Naive thymus-derived CD4-positive, alpha-beta T cell (primary cell): ENCODE measurements around the gene MACROD2. TPM values are rescaled to one million over a fixed set of nuclear protein-coding genes. Genes with fewer than 3 reads are reported as not detected.

ENCODE experiments used
- ATAC-seq: fragments of 150-1000 bp; cut with Tn5 transposase; 2 replicates; pipeline ENCODE4 v1.10.0; 2021; ENCODE audit warnings: mild to moderate bottlenecking, moderate library complexity
- CTCF ChIA-PET: fragments of 350-600 bp; sonication (Branson Sonifier 250); formaldehyde crosslinking; loops from one replicate; lab custom pipeline; 2021; ENCODE audit warnings: antibody characterized with exemption; lab: Charles Lee
- POLR2A ChIA-PET: fragments of 350-600 bp; sonication (Branson Sonifier 250); formaldehyde crosslinking; loops from one replicate; lab custom pipeline; 2021; ENCODE audit warnings: antibody characterized with exemption, inconsistent platforms; lab: Charles Lee
- DNase-seq, 9 donors: peaks; one replicate each; pipeline versions ENCODE4 v3.0.0 to v3.0.0-alpha.2; 2020 to 2022; ENCODE audit warnings: mixed read lengths in 1 of 9
- H3K27ac ChIP-seq: one replicate; pipeline ENCODE4 v1.7.0; 2013; ENCODE audit warnings: mild to moderate bottlenecking, low read depth, low read length, moderate library complexity
- H3K27me3 ChIP-seq, 2 donors: one replicate each; pipeline ENCODE4 v1.7.0; 2013; ENCODE audit warnings: low read length in 2 of 2, mild to moderate bottlenecking in 2 of 2, moderate library complexity in 2 of 2; ENCODE audit not compliant: control insufficient read depth in 2 of 2, insufficient read depth in 2 of 2
- H3K36me3 ChIP-seq, 3 experiments: 1 replicate in 2 of 3; 2 replicates in 1 of 3; pipeline ENCODE4 v1.7.0; 2013; ENCODE audit warnings: low read length in 3 of 3, mild to moderate bottlenecking in 3 of 3, moderate library complexity in 1 of 3; ENCODE audit not compliant: insufficient read depth in 3 of 3, control insufficient read depth in 2 of 3
- H3K4me1 ChIP-seq, 2 donors: one replicate each; pipeline ENCODE4 v1.7.0; 2013; ENCODE audit warnings: low read length in 2 of 2, mild to moderate bottlenecking in 2 of 2, moderate library complexity in 1 of 2; ENCODE audit not compliant: control insufficient read depth in 2 of 2, insufficient read depth in 2 of 2
- H3K4me3 ChIP-seq: 2 replicates; pipeline ENCODE4 v1.7.0; 2013; ENCODE audit warnings: mild to moderate bottlenecking, low read length
- H3K9me3 ChIP-seq, 3 experiments: 1 replicate in 2 of 3; 2 replicates in 1 of 3; pipeline ENCODE4 v1.7.0; 2013; ENCODE audit warnings: low read length in 3 of 3; ENCODE audit not compliant: control insufficient read depth in 2 of 3
- H3K27ac Mint-ChIP-seq, 9 donors: one replicate each; pipeline ENCODE4 v1.8.0; 2020 to 2022; ENCODE audit warnings: mixed read lengths in 9 of 9, mild to moderate bottlenecking in 8 of 9, moderate library complexity in 5 of 9, inconsistent platforms in 2 of 9
- H3K27me3 Mint-ChIP-seq, 5 donors: one replicate each; pipeline ENCODE4 v1.8.0; 2021 to 2022; ENCODE audit warnings: mixed read lengths in 5 of 5, mild to moderate bottlenecking in 1 of 5
- H3K36me3 Mint-ChIP-seq, 5 donors: one replicate each; pipeline ENCODE4 v1.8.0; 2020 to 2022; ENCODE audit warnings: mixed read lengths in 5 of 5, mild to moderate bottlenecking in 3 of 5, inconsistent platforms in 1 of 5
- H3K4me1 Mint-ChIP-seq, 7 donors: one replicate each; pipeline ENCODE4 v1.8.0; 2020 to 2022; ENCODE audit warnings: mixed read lengths in 7 of 7, mild to moderate bottlenecking in 3 of 7, inconsistent platforms in 1 of 7
- H3K4me3 Mint-ChIP-seq, 10 donors: one replicate each; pipeline ENCODE4 v1.8.0; 2020 to 2022; ENCODE audit warnings: mild to moderate bottlenecking in 10 of 10, mixed read lengths in 10 of 10, moderate library complexity in 6 of 10, inconsistent platforms in 2 of 10
- H3K9me3 Mint-ChIP-seq, 11 donors: one replicate each; pipeline ENCODE4 v1.8.0; 2020 to 2022; ENCODE audit warnings: mixed read lengths in 11 of 11, mild to moderate bottlenecking in 4 of 11, inconsistent platforms in 1 of 11, moderate library complexity in 1 of 11
- intact Hi-C, 2 donors: fragments of 100-400 bp; cut with micrococcal nuclease; formaldehyde crosslinking; loops; one replicate each; pipeline ENCODE4 v1.15.1; 2023
- polyA plus RNA-seq, 2 donors: library from polyadenylated mRNA; unstranded; fragments of 300-500 nt; fragmentation: Illumina TruSeq; gene quantifications; one replicate each; pipeline ENCODE4 v1.2.3, GENCODE V29; 2021
- total RNA-seq, 6 experiments: library from RNA in 5 of 6; stranded (reverse) in 5 of 6; gene quantifications; 1 replicate in 5 of 6; 2 replicates in 1 of 6; pipeline ENCODE4 v1.2.3 and lab custom pipeline; 2021 to 2026

The MACROD2 gene
- total and polyA plus RNA-seq, 7 experiments from 2014 or later, result 0.27 to 0.86 (median 0.34) TPM; not detected in 4

DNA sequence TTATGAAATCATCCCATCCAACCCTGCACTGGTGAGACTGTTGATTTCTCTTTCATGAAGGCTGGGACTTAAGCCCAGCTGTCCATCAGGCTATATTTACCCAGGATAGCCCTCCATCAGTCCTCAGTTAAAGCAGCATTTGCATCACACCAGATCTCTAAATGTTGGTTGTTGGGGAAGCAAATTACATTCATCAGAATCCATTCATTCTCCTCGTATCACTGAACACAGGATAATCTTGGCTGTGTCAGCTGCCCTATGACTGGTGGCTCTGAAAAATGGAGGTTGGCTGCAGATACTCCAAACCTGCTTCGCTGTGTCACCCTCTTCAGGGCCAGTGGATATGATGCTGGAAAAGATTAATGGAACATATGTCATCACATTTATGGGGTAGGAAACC is 1859.6 kb downstream of the MACROD2 start:
- no peak overlapping the region for H3K4me3 Mint-ChIP-seq
- H3K36me3 ChIP-seq, result no peaks in the 10 kb centered on the region
- no peak overlapping the region for H3K27ac Mint-ChIP-seq
- ATAC-seq (no peak), DNase-seq (no peak)
- ChIA-PET POLR2A (interaction anchor here (0.7 kb wide), 1 partner anchor 154 kb away, joined by 3 read pairs; no protein-coding TSS in a partner anchor), CTCF (no interaction called here)
- H3K27ac ChIP-seq, result no peak overlapping the region
- intact Hi-C loops, result no loop called here
- H3K4me1 ChIP-seq, result no peaks in the 10 kb centered on the region
- H3K36me3 Mint-ChIP-seq, result no peaks in the 10 kb centered on the region
- H3K4me1 Mint-ChIP-seq, result no peaks in the 10 kb centered on the region
- H3K9me3 ChIP-seq, result no peaks in the 10 kb centered on the region
- no peak overlapping the region for H3K4me3 ChIP-seq
- H3K27me3 ChIP-seq, result no peaks in the 10 kb centered on the region
- H3K27me3 Mint-ChIP-seq, result no peaks in the 10 kb centered on the region
- peaks cover 0 to 16% (median 2%) of the 10 kb centered on the region in 11 donors for H3K9me3 Mint-ChIP-seq

DNA sequence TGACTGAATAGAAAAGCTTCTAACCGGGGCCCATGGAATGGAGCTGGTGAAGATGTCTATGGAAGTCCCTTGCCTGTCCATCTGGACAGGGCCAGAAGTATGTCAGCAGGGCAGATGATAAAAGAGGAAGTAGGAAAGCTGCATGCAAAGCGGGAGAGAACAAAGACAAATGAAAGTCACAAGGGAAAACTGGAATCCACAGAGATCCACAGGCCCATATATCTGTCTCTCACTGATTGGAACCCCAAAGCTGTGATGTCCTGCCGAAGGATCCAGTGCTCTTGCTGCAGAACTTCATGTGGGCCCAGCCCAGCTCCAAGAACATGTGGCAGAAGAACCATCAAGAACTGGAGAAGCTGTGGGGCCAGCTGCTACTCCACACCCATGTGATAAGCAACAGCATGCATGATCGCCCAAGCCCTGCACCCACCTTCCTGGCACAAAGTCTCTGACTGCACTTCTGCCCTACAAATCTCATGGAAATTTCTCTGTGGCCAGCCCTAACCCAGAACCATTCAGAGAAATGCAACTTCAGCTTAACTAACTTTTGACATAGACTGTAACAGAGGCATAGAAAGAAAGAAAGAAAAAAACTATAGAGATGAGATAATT is 1862.0 kb downstream of the MACROD2 start:
- ATAC-seq (no peak), DNase-seq (no peak)
- Mint-ChIP-seq H3K36me3 (no peaks in the 10 kb centered on the region), H3K27ac (no peak overlapping the region), H3K4me1 (no peaks in the 10 kb centered on the region), H3K9me3 (peaks cover 0 to 11% (median 2%) of the 10 kb centered on the region in 11 donors), H3K27me3 (no peaks in the 10 kb centered on the region), H3K4me3 (no peak overlapping the region)
- Histone ChIP-seq H3K27ac (no peak overlapping the region), H3K9me3 (no peaks in the 10 kb centered on the region), H3K27me3 (no peaks in the 10 kb centered on the region), H3K4me3 (no peak overlapping the region), H3K4me1 (no peaks in the 10 kb centered on the region), H3K36me3 (no peaks in the 10 kb centered on the region)
- intact Hi-C loops, result no loop called here
- ChIA-PET CTCF (no interaction called here), POLR2A (no interaction called here)

DNA sequence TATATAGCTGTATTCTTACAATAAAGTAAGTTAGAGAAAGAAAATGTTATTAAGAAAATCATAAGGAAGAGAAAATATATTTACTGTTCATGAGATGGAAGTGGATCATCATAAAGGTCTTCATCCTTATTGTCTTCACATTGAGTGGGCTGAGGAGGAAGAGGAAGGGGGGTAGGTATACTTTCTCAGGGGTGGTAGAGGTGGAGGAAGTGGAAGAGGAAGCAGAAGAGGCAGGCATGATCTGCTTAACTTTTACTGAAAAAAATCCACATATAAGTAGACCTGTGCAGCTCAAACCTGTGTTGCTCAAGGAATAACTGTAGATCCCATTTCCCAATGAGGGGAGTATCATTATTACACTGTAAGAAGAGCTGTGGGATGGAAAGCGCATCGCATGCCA is 1863.7 kb downstream of the MACROD2 start:
- Histone ChIP-seq H3K4me3 (no peak overlapping the region), H3K4me1 (no peaks in the 10 kb centered on the region), H3K27me3 (no peaks in the 10 kb centered on the region), H3K36me3 (no peaks in the 10 kb centered on the region), H3K9me3 (no peaks in the 10 kb centered on the region), H3K27ac (no peak overlapping the region)
- Mint-ChIP-seq H3K4me1 (no peaks in the 10 kb centered on the region), H3K27ac (no peak overlapping the region), H3K4me3 (no peak overlapping the region), H3K36me3 (no peaks in the 10 kb centered on the region), H3K9me3 (peaks cover 0 to 9% (median 2%) of the 10 kb centered on the region in 11 donors), H3K27me3 (no peaks in the 10 kb centered on the region)
- CTCF ChIA-PET, result no interaction called here
- intact Hi-C loops, result no loop called here
- DNase-seq (no peak), ATAC-seq (no peak)
- POLR2A ChIA-PET, result no interaction called here

DNA sequence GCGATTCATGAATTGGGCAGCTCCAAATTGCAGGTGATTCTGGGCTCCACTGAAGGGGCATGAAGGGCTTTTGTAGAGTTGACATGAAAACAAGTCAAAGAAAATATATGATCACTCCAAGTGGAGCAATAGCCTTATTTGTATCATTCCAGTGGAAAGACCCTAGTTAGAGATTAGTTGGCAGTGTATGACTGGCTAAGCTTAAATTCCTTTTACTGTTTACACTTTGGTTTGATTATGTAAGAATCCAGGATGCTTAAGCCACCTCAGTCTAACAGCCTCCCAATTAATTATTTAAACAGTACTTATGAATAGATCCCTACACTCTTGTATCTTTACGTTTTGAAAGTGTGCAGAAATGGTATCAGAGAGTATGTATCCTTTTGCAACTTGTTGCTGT is 1865.5 kb downstream of the MACROD2 start:
- Histone ChIP-seq H3K27ac (no peak overlapping the region), H3K27me3 (no peaks in the 10 kb centered on the region), H3K9me3 (no peaks in the 10 kb centered on the region), H3K4me1 (no peaks in the 10 kb centered on the region), H3K4me3 (no peak overlapping the region), H3K36me3 (no peaks in the 10 kb centered on the region)
- ChIA-PET POLR2A (no interaction called here), CTCF (no interaction called here)
- intact Hi-C loops, result no loop called here
- H3K27me3 Mint-ChIP-seq, result no peaks in the 10 kb centered on the region
- H3K36me3 Mint-ChIP-seq, result no peaks in the 10 kb centered on the region
- H3K4me3 Mint-ChIP-seq, result no peak overlapping the region
- ATAC-seq (no peak), DNase-seq (no peak)
- H3K9me3 Mint-ChIP-seq, result peaks cover 0 to 9% (median 0%) of the 10 kb centered on the region in 11 donors
- H3K4me1 Mint-ChIP-seq, result no peaks in the 10 kb centered on the region
- H3K27ac Mint-ChIP-seq, result no peak overlapping the region

DNA sequence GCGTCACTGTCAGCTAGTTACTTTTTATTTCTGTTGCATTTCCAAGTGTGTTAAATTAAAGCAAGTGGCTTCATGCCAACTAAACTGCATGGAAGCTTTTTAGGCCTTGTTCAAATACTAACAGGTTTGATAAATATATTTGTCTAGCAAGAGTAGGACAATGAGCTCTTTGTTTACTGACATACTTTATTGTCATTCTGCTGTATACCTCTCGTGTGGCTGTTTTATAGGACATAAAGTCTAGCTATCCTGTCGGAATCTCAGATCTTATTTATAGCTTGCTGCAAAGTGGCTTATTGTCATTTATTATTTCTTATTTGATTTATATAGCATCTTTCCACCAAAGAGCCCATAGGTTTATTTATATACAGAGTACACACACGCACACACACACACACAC is 1866.9 kb downstream of the MACROD2 start:
- H3K9me3 ChIP-seq, result no peaks in the 10 kb centered on the region
- DNase-seq (no peak), ATAC-seq (no peak)
- no peak overlapping the region for H3K27ac ChIP-seq
- ChIA-PET POLR2A (no interaction called here), CTCF (no interaction called here)
- intact Hi-C loops, result no loop called here
- H3K4me3 ChIP-seq, result no peak overlapping the region
- Mint-ChIP-seq H3K4me3 (no peak overlapping the region), H3K9me3 (peaks cover 0 to 9% (median 0%) of the 10 kb centered on the region in 11 donors), H3K4me1 (no peaks in the 10 kb centered on the region), H3K36me3 (no peaks in the 10 kb centered on the region), H3K27me3 (no peaks in the 10 kb centered on the region), H3K27ac (no peak overlapping the region)
- H3K4me1 ChIP-seq, result no peaks in the 10 kb centered on the region
- H3K36me3 ChIP-seq, result no peaks in the 10 kb centered on the region
- no peaks in the 10 kb centered on the region for H3K27me3 ChIP-seq

DNA sequence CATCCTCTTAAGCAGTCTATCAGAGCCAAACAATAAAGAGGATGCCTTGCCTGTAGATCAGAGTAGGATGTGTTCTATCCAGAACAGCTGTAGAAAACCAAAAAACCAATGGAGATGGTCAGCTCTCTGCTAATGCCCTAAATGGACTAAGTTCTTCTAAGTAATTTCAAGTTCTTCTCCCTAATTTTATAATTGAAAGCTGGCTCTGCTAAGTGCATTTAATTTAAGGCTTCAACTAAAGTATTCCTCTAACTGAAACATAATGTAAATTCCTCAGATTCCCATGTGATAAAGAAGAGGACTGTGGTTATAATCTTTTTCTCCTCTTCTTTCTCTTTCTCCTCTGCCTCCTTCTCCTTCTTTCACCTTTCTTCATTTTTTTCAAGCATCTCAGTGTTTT is 1868.4 kb downstream of the MACROD2 start:
- H3K4me3 ChIP-seq, result no peak overlapping the region
- POLR2A ChIA-PET, result no interaction called here
- H3K36me3 ChIP-seq, result no peaks in the 10 kb centered on the region
- intact Hi-C loops, result no loop called here
- H3K4me1 ChIP-seq, result no peaks in the 10 kb centered on the region
- H3K27ac ChIP-seq, result no peak overlapping the region
- peaks cover 0 to 7% (median 2%) of the 10 kb centered on the region in 11 donors for H3K9me3 Mint-ChIP-seq
- no peaks in the 10 kb centered on the region for H3K36me3 Mint-ChIP-seq
- ATAC-seq (no peak), DNase-seq (no peak)
- CTCF ChIA-PET, result no interaction called here
- H3K27me3 Mint-ChIP-seq, result no peaks in the 10 kb centered on the region
- H3K27ac Mint-ChIP-seq, result no peak overlapping the region
- H3K27me3 ChIP-seq, result no peaks in the 10 kb centered on the region
- no peak overlapping the region for H3K4me3 Mint-ChIP-seq
- no peaks in the 10 kb centered on the region for H3K4me1 Mint-ChIP-seq
- no peaks in the 10 kb centered on the region for H3K9me3 ChIP-seq

DNA sequence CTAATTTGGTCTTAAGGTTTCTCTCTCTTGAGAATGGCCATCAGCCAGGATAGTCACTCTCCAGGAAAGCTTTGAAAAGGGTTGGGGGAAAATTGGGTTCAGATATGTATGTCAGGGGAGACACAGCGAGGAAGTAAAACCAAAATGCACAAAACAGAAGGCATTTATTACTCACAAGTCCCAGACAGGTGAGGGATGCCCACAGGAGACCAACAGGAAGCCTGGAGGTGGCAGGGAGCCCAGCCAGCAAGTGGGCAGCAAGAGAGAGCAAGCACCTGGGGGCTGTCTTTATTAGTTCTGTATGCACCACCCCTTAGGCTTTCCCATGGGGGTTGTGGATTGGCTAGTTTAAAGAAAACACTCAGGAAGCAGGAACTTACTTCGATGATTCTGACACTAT is 1870.2 kb downstream of the MACROD2 start:
- CTCF ChIA-PET, result no interaction called here
- Histone ChIP-seq H3K27ac (no peak overlapping the region), H3K27me3 (no peaks in the 10 kb centered on the region), H3K4me1 (no peaks in the 10 kb centered on the region), H3K36me3 (no peaks in the 10 kb centered on the region), H3K9me3 (no peaks in the 10 kb centered on the region), H3K4me3 (no peak overlapping the region)
- Mint-ChIP-seq H3K36me3 (no peaks in the 10 kb centered on the region), H3K4me1 (no peaks in the 10 kb centered on the region), H3K9me3 (peaks cover 0 to 7% (median 2%) of the 10 kb centered on the region in 11 donors), H3K27me3 (no peaks in the 10 kb centered on the region), H3K4me3 (no peak overlapping the region), H3K27ac (no peak overlapping the region)
- no peak for DNase-seq
- intact Hi-C loops, result no loop called here
- no peak for ATAC-seq
- POLR2A ChIA-PET, result no interaction called here
